NCI-H748 (cell line): Measurements from ENCODE around the gene EDARADD.

Experiments
- DNase-seq: peaks from one replicate; lab custom pipeline; 2025; ENCODE audit not compliant: unreplicated experiment; lab: John Stamatoyannopoulos, UW

EDARADD gene

DNA sequence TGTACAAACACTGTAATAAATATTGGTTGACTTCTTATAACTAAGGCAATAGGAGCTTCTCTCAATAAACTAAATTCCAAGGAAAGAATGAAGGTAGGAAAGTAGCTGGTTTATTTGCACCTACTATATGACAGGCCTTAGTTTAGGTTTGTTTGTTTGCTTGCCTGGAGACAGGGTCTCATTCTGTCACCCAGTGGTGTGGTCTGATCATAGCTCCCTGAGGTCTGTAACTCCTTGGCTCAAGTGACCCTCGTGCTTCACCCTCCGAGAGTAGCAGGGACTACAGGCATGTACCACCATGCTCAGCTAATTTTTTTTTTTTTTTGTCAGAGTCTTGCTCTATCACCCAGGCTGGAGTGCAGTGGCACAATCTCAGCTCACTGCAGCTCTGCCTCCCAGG lies 1.9 kb upstream of the EDARADD start:
- DNase-seq = no peak

DNA sequence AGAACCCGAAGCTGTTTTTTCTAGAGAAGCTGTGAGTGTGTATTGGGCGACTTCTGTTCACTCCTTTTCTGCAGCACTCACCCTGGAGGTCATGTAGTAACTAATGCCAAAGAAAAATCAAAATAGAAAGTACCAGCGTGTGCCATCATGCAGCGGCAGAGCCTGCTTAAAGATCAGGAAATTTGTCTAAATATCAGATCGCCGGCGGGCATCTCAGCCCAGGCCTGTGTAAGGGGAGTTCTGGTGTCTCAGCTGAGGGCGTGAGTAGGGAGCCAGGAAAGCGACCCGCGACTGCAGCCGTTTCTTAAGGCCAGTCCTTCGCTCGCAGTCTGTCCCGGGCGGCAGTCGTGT lies 768 bp downstream of the EDARADD start:
- DNase-seq = peak; percentile 70

DNA sequence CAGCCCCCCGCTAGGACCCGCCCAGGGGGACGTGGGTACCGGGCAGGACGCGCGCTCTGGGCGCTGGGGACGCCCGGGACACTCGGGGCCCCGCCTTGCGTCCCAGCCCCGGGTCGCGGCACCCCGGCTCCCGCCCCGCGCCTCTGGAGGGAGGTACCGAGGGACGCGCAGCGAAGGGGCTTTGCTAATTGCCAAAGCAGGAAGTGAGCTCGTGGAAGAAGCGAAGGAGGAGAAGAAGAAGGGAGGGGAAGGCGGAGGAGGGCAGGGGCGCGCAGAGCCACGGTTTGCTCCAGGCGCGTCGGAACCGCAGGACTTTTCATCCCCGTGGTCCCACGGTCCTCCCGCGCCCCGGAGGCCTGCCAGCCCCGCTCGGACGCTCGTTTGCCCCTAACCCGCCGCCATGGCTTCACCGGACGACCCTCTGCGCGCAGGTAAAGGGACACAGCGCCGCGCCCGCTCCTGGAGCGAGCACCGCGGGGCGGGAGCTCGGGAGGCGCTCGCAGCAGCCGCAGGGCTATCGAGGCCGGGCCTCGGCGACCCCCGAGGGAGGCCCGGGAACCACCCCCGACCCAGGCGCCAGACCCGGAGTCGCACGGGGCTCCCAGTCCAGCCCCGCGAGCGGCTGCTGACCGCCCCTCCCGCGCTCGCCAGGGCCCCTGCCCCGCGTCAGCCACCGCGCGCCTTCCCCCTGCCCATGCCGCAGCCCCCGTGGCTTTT lies 1.3 kb downstream of the EDARADD start:
- peak; percentile 70 for DNase-seq

DNA sequence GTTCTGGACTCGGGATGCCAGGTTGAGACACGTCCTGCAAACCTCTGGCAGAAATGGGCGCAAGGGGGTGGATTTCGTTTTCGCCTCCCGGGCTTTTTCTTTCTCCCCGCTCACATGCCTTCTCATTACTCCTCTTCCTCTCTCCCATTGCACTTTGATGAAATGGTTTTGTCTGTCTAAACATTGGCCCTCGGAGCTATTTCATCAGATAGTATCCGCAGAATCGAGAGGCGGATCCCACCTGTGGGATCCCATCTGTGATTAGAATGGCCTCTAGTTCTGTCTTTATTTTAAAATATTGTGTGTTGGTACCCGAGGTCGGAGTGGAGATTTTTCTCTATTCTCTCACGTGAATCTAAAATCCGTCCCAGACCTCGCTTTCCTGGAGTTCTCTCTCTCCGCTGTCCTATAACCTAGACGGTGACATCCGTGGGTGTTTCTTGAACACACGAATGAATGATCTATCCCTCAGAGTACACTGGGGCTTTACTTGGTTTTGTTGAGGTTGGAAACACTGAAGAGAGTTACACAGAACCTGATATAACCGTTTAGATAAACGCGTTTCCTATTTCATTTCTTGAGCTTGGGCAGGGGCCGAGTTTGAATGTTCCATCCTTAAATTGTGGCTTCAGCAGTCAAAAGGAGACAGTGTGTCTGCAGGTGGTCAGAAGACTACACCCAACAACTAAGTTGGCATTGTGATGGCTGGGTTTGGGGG lies 2.0 kb downstream of the EDARADD start:
- no peak for DNase-seq

DNA sequence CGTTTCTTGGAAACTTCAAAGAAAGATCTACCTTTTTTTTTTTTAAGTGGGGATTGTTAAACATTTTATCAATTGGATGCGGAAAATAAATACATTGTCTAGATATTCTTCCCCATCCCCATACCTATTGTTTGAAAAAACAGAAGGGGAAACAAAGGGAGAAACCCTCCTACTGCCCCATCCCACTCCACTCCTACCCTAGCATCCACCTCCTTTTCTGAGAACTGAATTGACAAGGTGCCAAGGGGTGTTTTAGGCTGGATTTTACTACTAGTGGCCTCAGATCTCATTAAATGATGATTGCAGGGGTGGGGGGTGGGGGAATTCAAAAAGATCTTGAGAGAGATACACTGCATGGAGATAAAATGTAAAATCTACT lies 2.6 kb downstream of the EDARADD start:
- DNase-seq = no peak

DNA sequence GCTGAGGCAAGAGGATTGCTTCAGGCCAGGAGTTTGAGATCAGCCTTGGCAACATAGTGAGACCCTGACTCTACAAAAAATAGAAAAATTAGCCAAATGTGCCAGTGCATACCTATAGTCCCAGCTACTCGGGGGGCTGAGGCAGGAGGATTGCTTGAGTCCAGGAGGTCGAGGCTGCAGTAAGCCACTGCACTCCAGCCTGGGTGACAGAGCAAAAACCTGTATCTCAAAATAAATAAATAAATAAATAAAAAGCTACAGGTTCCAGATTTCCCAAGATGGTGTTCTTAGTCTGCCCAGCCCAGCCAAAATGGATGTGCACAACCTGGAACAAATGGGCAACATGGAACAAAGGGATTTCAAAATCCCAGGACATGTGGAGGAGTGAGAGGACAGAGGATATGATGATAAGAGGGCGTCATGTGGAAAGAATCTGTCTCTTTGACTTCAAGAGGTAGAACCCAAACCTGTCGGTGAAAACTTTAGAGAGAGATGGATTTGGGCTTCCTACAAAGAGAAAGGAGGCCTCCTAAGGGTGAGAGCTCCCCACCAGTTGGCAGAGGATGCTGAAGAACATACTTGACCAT lies 3.2 kb downstream of the EDARADD start:
- DNase-seq = no peak

DNA sequence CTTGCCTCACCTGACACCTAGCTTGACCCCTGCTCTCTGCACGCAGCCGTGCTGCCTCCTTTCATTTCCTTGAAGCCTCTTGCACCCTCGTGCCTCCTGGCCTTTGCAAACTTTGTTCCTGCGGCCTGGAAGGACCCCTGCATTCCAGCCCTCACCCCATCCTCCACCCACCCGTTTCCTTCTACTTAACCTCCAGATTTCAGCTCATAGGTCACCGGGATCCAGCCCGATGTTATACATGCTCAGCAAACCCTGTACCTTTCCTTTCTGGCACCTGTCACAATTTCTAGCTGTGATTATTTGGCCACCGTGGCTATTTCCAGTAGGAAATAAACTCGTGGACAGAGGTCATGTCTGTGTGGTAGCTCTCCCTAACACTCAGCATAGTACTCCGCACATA lies 4.5 kb downstream of the EDARADD start:
- DNase-seq = no peak

DNA sequence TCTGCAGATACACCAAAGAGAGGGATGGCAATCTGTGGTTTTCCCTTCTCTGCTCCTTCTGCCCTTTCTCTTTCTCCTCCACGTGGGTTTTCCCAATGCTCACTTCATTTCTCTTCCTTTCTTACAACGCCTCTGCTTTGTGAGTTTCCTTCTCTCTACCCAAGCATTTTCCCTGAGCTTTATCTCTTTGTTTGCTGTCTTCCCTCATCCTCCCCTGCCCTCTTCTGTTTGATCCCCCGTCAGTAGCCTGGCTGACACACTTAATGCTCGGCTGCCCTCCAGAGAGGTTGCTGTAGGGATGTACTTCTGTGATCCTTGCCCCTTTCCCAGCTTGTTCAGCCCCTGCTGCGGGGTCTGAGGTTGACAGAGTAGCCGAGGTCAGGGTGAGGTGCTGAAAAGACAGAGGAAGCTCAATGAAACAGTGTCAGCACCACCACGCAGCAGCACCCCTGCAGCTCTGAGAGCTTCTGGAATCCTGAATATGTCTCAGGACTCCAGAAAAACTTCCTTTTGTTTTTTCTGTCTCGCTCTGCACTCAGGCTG lies 6.0 kb downstream of the EDARADD start:
- DNase-seq = no peak

DNA sequence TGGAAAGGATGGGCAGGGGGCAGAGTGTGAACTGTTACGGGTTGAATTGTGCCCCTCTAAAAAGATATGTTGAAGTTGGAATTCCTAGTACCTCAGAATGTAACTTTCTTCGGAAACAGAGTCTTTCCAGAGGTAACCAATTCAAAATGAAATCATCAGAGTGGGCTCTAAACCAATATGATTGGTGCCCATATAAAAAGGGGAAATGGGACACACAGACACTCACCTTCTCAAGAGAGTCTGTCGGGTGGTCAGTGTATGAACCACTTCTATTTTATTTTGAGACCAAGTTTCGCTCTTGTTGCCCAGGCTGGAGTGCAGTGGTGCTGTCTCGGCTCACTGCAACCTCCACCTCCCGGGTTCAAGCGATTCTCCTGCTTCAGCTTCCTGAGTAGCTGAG lies 7.6 kb downstream of the EDARADD start:
- no peak for DNase-seq

DNA sequence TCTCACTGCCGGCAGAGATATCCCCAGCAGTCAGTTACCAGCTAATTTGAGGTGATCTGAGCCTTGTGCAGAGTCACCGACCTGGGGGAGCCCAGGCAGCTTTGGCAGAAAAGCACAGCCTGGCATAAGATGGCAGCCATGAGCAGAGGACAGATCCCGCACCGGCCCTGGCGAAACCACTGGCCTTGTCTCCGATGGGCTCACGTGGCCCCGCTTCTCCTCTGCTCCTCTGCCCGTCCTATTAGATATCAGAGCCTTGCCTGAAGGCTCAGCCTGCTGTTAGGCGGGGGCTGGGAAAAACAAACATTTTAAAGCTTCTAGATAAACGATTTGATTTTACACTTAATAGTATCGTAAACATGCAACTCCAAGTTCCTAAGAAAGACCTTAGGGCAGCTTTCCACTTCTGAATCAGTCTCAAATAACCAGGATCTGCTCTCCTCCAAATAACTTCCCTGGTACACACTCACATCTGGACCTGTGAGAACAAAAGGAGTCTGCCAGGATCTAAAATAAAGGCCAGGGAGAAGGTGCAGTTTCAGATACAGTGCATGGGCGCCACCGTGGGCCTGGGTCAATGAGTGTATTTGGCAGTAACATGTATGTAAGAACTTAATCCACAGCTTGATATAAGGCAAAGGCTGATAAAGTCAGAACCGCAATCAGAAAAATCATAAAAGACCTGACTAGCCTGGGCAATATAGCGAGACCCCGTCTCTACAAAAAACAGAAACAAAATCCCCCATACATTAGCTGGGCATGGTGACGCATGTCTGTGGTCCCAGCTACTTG lies 10.0 kb downstream of the EDARADD start:
- peak; percentile 11 for DNase-seq

DNA sequence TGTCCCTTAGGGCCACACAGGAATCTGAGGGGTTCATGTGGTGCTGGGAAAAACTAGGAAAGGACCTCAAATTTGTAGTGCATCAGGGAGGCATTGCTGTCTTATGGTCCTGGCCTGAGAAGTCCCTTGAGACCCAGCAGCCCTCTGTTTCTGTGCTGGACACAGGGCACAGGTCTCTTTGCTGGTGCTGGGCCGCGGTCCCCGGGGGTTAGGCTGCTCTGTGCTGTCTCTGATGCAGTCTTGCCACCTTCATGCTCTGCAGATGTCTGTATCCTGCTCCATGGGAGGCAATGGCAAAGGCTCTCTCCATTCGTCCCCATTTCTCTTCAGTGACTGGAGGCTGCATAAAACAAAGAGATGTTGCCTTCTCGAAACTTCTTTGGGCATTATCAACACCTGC lies 13.0 kb downstream of the EDARADD start:
- DNase-seq = no peak

DNA sequence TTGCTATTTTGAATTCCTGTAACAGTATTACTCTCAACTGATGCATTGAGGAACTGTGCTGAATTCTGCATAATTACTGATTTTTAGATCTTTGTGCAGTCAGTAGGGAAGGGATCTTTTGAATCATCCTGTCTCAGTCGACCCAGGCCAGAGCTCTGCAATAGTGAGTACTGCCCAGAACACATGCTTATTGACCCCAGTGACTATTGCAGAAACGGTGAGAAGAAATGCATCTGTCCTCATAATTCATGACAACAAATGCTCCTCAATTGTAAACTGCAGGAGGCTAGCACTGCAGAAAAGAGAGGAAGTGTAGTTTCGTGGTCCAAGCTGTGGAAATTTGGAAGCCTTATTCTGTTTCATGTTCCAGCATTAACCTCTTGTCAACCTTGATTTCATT lies 19.6 kb downstream of the EDARADD start:
- no peak for DNase-seq

DNA sequence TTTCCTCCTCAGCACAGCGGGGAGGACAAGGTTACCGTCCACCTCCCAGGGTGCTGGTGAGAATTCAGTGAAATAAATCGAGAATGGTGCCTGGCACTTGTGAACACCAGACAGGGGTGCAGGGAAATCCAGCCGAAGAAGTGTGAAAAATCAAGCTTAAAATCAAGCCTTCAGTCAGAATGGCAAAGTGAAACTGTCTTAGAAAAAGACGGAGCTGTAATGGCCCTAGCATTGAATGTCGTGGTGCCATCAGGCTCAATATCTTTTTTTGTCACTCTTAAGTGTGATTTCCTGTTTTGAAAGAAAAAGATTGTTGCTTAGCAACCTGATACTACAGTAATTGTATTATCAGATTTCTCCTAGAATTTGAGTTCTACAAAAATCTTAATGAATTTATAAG lies 22.1 kb downstream of the EDARADD start:
- peak; percentile 20 for DNase-seq

DNA sequence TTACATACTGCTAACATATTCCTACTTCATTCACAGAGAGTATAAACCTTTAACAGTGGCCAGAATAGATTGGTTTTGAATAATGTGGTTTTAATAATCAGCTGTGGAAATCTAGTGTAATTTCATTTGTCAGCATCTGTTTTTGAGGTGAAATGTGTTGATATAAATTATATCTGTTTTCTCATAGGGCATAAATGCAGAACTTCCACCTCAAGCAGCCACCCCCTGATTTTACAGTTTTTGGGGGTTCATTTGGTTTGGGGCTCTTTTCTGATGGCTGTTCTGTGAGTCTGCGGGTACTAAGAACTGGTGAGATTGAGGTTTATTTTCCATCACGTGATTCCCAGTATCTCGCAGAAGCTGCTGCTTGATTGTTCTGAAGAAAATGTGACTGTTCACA lies 23.2 kb downstream of the EDARADD start:
- DNase-seq = no peak

DNA sequence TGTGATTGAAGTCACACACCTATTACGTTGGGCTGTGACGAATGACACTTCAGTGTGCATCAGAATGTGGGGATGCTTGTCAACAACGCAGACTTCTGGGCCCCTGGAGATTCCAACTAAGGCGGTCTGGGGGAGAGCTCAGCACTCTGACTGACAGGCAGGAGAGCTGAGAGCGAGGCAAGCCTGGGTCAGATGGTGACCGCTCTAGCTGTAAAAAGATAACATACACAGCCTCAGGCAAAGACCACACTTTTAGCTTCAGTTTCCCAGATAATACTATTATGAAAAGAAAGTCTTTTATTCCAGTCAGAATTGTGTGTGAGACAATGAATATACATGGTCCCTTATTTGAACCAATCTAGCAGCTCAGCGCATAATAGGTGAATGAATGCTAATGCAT lies 25.4 kb downstream of the EDARADD start:
- no peak for DNase-seq

DNA sequence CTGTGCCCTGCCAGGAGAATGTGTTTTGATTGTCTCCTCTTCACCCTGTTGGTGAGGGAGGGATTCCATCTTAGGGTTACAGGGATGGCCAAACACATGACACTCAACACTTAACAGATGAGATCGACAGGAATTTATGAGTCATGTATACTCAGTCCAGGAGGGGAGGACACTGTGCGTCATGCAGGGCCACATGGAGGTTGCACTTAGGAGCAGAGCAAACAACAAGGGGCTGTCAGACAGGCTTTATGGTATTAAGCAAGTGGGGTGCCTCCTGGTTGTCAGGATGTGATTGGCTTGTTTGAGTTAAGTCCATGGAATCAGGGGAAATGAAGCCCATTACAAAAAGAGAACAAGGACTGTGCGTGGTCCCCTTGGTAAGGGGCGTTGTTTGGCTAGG lies 26.9 kb downstream of the EDARADD start:
- DNase-seq = no peak

DNA sequence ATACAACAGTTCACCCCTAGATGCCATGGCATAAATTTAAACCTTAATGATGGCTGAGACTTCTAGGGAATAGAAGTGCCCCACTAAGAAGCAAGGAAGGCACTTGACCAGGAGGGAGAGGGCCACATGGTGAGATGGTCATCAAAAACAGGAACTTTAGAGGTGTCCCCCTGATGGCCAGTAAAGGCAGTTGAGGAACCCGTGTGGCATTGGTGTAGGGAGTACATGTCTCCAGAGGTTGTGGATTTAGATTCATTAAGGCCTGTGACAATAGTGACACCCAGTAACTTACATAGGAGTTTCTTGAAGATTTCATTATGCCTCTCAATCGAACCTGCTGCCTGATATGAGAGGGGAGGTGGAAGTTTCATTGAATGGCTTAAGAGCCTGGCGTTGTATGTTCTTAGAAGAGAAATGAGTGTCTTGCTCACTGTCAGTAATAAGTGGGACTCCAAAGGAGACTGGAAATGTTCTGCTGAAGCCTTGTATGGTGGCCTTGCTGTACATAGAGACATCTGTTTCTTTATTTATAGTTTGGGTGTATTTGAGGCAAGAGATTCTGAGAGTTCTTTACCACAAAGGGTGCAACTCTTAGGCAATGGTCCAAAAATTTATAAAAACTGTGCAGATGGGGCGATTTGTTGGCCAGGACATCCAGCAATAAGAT lies 27.9 kb downstream of the EDARADD start:
- no peak for DNase-seq

DNA sequence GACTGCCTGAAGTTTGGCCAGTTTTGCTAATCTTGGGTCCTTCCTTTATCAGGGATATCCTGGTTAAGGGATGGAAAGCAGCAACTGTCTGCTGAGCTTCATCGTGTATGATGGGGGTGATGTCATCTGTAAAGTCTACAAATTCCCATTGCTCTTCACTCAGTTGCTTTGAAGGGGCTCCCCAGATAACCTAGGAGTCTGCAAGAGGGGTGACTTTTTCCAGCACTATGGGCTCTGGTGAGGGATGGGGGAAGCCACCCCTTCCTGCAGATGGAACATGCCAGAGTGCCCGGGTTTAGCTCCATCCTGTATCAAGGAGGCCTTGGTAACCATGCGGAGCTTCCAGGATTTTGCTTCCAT lies 28.4 kb downstream of the EDARADD start:
- DNase-seq = no peak

DNA sequence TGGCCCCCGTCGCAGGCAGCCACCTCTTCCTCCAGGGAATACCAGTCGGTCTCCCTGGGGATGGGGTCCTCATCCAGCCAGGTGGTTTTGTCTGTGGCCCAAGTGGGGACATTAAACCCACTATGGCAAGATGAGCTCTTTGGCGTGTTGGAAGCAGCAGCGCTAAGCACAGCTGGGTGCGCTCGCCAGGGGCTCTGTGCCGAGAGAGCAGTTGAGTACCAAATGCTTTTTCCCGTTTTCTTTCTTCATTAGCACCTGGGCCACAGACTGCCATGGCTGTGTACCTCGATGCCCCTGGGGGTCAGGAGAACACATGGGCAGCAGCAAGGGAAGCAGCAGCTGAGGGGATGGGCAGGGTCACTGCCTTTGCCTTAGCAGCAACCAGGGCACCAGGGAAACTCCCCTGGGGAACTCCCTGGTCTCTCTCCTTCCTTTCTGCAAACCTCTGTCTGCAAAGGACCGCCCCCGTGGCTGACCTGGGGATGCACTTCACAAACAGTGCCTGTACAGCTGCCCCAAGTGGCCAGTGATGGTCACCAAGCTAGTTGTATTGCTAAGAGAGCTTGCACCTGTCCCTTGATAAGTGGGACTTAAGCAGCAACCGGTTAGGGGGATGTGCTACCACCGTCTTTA lies 31.1 kb downstream of the EDARADD start:
- DNase-seq = no peak

DNA sequence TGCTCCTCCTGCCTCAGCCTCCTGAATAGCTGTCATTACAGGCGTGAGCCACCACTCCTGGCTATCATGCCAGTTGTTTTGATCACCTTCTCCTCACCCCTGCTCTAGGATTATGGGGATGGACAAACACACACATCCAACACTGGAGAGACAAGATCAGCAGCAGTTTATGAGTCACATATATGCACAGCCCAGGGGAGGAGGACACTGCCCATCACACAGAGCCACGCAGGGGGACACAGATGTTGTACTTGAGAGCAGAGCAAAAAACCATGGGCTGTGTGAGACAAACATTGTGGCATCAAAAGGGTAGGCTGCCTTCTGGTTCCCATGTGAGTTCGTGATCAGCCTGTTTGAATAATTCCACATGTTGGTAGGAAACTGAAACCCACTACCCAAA lies 32.1 kb downstream of the EDARADD start:
- no peak for DNase-seq
